OCI-LY7 (cell line): ENCODE data around the gene MRPS6.

Source experiments
- EZH2phosphoT487 ChIP-seq: fragments of 200-600 bp; sonication (generic); IDR thresholded peaks from 2 replicates; pipeline ENCODE4 v1.6.1; 2018; ENCODE audit warnings: low read depth, borderline replicate concordance, mild to moderate bottlenecking, mixed run types, antibody characterized with exemption, low read length, moderate library complexity, mixed read lengths
- TF ChIP-seq, protein P1 (sequence below): fragments of 200-600 bp; sonication (generic); conservative IDR thresholded peaks from 2 replicates; pipeline ENCODE4 v1.5.1; 2014; ENCODE audit warnings: mild to moderate bottlenecking, antibody characterized with exemption, low read length, moderate library complexity, mixed read lengths

GRCh38 chr21:34181431-34182039 is 108.2 kb downstream of the MRPS6 start:
- TF ChIP-seq, protein P1, sequence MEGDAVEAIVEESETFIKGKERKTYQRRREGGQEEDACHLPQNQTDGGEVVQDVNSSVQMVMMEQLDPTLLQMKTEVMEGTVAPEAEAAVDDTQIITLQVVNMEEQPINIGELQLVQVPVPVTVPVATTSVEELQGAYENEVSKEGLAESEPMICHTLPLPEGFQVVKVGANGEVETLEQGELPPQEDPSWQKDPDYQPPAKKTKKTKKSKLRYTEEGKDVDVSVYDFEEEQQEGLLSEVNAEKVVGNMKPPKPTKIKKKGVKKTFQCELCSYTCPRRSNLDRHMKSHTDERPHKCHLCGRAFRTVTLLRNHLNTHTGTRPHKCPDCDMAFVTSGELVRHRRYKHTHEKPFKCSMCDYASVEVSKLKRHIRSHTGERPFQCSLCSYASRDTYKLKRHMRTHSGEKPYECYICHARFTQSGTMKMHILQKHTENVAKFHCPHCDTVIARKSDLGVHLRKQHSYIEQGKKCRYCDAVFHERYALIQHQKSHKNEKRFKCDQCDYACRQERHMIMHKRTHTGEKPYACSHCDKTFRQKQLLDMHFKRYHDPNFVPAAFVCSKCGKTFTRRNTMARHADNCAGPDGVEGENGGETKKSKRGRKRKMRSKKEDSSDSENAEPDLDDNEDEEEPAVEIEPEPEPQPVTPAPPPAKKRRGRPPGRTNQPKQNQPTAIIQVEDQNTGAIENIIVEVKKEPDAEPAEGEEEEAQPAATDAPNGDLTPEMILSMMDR = no peak
- no peak for TF ChIP-seq EZH2phosphoT487
